ENCODE data around the gene BAHD1.

- TF ChIP-seq CTCF (conservative IDR thresholded peaks at IDR 0.05 in 1 of 2, IDR thresholded peaks at IDR 0.05 in 1 of 2; ENCODE audit: low read depth in 1 of 2, low read length in 2 of 2) (no peak), EZH2 (IDR thresholded peaks at IDR 0.05; ENCODE audit: low read length, missing control alignments) (no peak)
Observed at GRCh38 chr15:40489274-40490175, 48.8 kb downstream of the BAHD1 start.

Measured in fibroblast of lung (primary cell).